ENCODE data around the gene UGGT1. TPM values are rescaled to one million over a fixed set of nuclear protein-coding genes. Genes with fewer than 3 reads are reported as not detected.

Gene UGGT1
- total and polyA plus RNA-seq, 4 donors = 6.7 to 74.7 (median 32.4) TPM

DNA sequence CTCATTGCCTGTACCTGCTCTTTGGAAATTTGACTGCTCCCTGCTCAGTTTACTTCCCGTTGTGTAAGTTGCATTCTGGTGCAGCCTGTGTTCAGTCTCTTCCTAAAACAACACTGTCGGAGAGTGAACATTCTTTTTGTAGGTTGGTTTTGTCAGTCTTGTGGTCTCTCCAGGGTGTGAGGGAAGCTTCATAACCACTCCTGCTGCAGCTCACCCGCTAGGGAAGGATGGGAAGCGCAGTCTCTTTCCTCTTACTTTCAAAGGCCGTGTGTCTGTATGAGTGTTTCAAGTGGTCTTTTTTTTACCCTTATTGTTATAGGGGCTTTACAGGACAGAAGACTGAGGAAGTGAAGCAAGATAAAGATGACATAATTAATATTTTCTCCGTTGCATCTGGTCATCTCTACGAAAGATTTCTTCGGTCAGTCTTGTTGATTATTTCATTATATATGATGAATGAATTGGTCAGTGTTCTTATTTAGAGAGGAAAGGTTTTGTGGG lies 87.2 kb downstream of the UGGT1 start:
- no peak for TF ChIP-seq GABPA (IDR thresholded peaks at IDR 0.05 in 1 of 2, conservative IDR thresholded peaks at IDR 0.05 in 1 of 2)
- TF ChIP-seq, protein P1, sequence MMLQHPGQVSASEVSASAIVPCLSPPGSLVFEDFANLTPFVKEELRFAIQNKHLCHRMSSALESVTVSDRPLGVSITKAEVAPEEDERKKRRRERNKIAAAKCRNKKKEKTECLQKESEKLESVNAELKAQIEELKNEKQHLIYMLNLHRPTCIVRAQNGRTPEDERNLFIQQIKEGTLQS (IDR thresholded peaks at IDR 0.05) = no peak
- no peak for TF ChIP-seq YY1 (IDR thresholded peaks at IDR 0.05)
- no peak for TF ChIP-seq JUND (IDR thresholded peaks at IDR 0.05)
- TF ChIP-seq FOXA1 (IDR thresholded peaks at IDR 0.05) = no peak
- TF ChIP-seq, protein P2, sequence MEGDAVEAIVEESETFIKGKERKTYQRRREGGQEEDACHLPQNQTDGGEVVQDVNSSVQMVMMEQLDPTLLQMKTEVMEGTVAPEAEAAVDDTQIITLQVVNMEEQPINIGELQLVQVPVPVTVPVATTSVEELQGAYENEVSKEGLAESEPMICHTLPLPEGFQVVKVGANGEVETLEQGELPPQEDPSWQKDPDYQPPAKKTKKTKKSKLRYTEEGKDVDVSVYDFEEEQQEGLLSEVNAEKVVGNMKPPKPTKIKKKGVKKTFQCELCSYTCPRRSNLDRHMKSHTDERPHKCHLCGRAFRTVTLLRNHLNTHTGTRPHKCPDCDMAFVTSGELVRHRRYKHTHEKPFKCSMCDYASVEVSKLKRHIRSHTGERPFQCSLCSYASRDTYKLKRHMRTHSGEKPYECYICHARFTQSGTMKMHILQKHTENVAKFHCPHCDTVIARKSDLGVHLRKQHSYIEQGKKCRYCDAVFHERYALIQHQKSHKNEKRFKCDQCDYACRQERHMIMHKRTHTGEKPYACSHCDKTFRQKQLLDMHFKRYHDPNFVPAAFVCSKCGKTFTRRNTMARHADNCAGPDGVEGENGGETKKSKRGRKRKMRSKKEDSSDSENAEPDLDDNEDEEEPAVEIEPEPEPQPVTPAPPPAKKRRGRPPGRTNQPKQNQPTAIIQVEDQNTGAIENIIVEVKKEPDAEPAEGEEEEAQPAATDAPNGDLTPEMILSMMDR (IDR thresholded peaks at IDR 0.05; ENCODE audit: low read depth, low read length, missing input control) = no peak
- TF ChIP-seq HNF4A (conservative IDR thresholded peaks at IDR 0.05) = no peak
- TF ChIP-seq NR2F2 (IDR thresholded peaks at IDR 0.05) = no peak
- no peak for TF ChIP-seq TAF1 (conservative IDR thresholded peaks at IDR 0.05)
- no peak for TF ChIP-seq EGR1 (IDR thresholded peaks at IDR 0.05; ENCODE audit: low read depth in 2 of 2)
- TF ChIP-seq, protein P3, sequence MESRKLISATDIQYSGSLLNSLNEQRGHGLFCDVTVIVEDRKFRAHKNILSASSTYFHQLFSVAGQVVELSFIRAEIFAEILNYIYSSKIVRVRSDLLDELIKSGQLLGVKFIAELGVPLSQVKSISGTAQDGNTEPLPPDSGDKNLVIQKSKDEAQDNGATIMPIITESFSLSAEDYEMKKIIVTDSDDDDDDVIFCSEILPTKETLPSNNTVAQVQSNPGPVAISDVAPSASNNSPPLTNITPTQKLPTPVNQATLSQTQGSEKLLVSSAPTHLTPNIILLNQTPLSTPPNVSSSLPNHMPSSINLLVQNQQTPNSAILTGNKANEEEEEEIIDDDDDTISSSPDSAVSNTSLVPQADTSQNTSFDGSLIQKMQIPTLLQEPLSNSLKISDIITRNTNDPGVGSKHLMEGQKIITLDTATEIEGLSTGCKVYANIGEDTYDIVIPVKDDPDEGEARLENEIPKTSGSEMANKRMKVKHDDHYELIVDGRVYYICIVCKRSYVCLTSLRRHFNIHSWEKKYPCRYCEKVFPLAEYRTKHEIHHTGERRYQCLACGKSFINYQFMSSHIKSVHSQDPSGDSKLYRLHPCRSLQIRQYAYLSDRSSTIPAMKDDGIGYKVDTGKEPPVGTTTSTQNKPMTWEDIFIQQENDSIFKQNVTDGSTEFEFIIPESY (IDR thresholded peaks at IDR 0.05) = no peak
- TF ChIP-seq, protein P4, sequence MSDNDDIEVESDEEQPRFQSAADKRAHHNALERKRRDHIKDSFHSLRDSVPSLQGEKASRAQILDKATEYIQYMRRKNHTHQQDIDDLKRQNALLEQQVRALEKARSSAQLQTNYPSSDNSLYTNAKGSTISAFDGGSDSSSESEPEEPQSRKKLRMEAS (IDR thresholded peaks at IDR 0.05) = no peak
- TF ChIP-seq SP1 (IDR thresholded peaks at IDR 0.05) = no peak
- no peak for TF ChIP-seq RAD21 (IDR thresholded peaks at IDR 0.05)
- no peak for TF ChIP-seq HNF4G (IDR thresholded peaks at IDR 0.05)
- TF ChIP-seq, protein P5, sequence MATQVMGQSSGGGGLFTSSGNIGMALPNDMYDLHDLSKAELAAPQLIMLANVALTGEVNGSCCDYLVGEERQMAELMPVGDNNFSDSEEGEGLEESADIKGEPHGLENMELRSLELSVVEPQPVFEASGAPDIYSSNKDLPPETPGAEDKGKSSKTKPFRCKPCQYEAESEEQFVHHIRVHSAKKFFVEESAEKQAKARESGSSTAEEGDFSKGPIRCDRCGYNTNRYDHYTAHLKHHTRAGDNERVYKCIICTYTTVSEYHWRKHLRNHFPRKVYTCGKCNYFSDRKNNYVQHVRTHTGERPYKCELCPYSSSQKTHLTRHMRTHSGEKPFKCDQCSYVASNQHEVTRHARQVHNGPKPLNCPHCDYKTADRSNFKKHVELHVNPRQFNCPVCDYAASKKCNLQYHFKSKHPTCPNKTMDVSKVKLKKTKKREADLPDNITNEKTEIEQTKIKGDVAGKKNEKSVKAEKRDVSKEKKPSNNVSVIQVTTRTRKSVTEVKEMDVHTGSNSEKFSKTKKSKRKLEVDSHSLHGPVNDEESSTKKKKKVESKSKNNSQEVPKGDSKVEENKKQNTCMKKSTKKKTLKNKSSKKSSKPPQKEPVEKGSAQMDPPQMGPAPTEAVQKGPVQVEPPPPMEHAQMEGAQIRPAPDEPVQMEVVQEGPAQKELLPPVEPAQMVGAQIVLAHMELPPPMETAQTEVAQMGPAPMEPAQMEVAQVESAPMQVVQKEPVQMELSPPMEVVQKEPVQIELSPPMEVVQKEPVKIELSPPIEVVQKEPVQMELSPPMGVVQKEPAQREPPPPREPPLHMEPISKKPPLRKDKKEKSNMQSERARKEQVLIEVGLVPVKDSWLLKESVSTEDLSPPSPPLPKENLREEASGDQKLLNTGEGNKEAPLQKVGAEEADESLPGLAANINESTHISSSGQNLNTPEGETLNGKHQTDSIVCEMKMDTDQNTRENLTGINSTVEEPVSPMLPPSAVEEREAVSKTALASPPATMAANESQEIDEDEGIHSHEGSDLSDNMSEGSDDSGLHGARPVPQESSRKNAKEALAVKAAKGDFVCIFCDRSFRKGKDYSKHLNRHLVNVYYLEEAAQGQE (IDR thresholded peaks at IDR 0.05) = no peak
- no peak for TF ChIP-seq RXRA (IDR thresholded peaks at IDR 0.05)
- no peak for TF ChIP-seq FOXA2 (IDR thresholded peaks at IDR 0.05)
- H3K9ac ChIP-seq (ENCODE audit: low read depth in 1 of 2, low read length in 2 of 2) = no peak overlapping the region
- peaks cover 8 to 72% (median 58%) of the 10 kb centered on the region in 4 donors for H3K36me3 ChIP-seq (ENCODE audit: control insufficient read depth in 4 of 4, insufficient read depth in 3 of 4, low read depth in 1 of 4, low read length in 3 of 4)
- H3K9me3 ChIP-seq (ENCODE audit: control insufficient read depth in 4 of 4, low read length in 3 of 4) = no peaks in the 10 kb centered on the region
- 80% methylated on average over 8 of the region's 8 CpGs for WGBS
- no peak for DNase-seq (ENCODE audit: low spot score)
- no peak overlapping the region for H3K27ac ChIP-seq (ENCODE audit: low read depth in 1 of 2, low read length in 2 of 2)
- H3K4me1 ChIP-seq (ENCODE audit: control insufficient read depth in 4 of 4, insufficient read depth in 4 of 4, low read length in 3 of 4) = peaks cover 0 to 5% (median 2%) of the 10 kb centered on the region in 4 donors
- H3K27me3 ChIP-seq (ENCODE audit: control insufficient read depth in 4 of 4, insufficient read depth in 4 of 4, low read length in 3 of 4) = no peaks in the 10 kb centered on the region
- H3K4me3 ChIP-seq (ENCODE audit: low read depth in 1 of 3, low read length in 3 of 3) = no peak overlapping the region

Data from liver (tissue), 9 donors.